OCI-LY3 (cell line): ENCODE data around the gene PCED1A.

Experiments
- H2AFZ ChIP-seq: fragments of 200-600, 300-600 bp; shearing (Covaris generic); 2 replicates; pipeline ENCODE4 v1.6.0; 2014; ENCODE audit warnings: antibody characterized with exemption, low read depth, low read length
- H3K27ac ChIP-seq: fragments of 200-600, 300-600 bp; sonication (generic); 2 replicates; pipeline ENCODE4 v1.5.1; 2014; ENCODE audit warnings: mild to moderate bottlenecking, low read length, moderate library complexity, mixed read lengths
- H3K27me3 ChIP-seq: fragments of 200-600, 300-600 bp; sonication (generic); 2 replicates; pipeline ENCODE4 v1.6.1; 2014; ENCODE audit warnings: low read depth, low read length, mixed read lengths
- H3K36me3 ChIP-seq: fragments of 200-600, 300-600 bp; sonication (generic); replicated peaks from 2 replicates; pipeline ENCODE3; 2014; ENCODE audit warnings: low read depth, low read length, mixed read lengths
- H3K4me1 ChIP-seq: fragments of 300-600, 200-600 bp; sonication (generic); 2 replicates; pipeline ENCODE4 v1.6.1; 2014; ENCODE audit warnings: low read length, mixed read lengths
- H3K4me2 ChIP-seq: fragments of 200-600, 300-600 bp; sonication (generic); 2 replicates; pipeline ENCODE4 v1.6.1; 2014; ENCODE audit warnings: low read length, mixed read lengths
- H3K4me3 ChIP-seq: fragments of 300-600, 200-600 bp; sonication (generic); 2 replicates; pipeline ENCODE4 v1.5.1; 2014; ENCODE audit warnings: antibody characterized with exemption, mild to moderate bottlenecking, low read length, moderate library complexity
- H3K79me2 ChIP-seq: fragments of 300-600, 200-600 bp; shearing (Covaris generic); 2 replicates; pipeline ENCODE4 v1.6.1; 2014; ENCODE audit warnings: mild to moderate bottlenecking, low read length, mixed read lengths
- H3K9ac ChIP-seq: fragments of 300-600, 200-600 bp; shearing (Covaris generic); 2 replicates; pipeline ENCODE4 v1.6.0; 2014; ENCODE audit warnings: mild to moderate bottlenecking, low read length, moderate library complexity
- H3K9me3 ChIP-seq: fragments of 200-600, 300-600 bp; shearing (Covaris generic); 2 replicates; pipeline ENCODE4 v1.6.1; 2014; ENCODE audit warnings: low read length, mixed read lengths; ENCODE audit not compliant: insufficient read depth
- H4K20me1 ChIP-seq: fragments of 200-600, 300-600 bp; sonication (generic); 2 replicates; pipeline ENCODE4 v1.6.1; 2016; ENCODE audit warnings: low read length, mixed read lengths; ENCODE audit not compliant: insufficient read depth
- CTCF ChIP-seq: fragments of 200-600, 300-600 bp; sonication (generic); IDR thresholded peaks from 2 replicates; pipeline ENCODE4 v1.5.1; 2014; ENCODE audit warnings: antibody characterized with exemption, low read length, low read depth
- EZH2phosphoT487 ChIP-seq: fragments of 200-600 bp; shearing (Covaris generic); IDR thresholded peaks from 2 replicates; pipeline ENCODE4 v1.6.1; 2018; ENCODE audit warnings: antibody characterized with exemption, mixed run types, low read depth

The PCED1A gene

GRCh38 chr20:2838170-2838797 lies 2.2 kb downstream of the PCED1A start:
- H3K4me2 ChIP-seq = no peak overlapping the region
- no peak overlapping the region for H3K9ac ChIP-seq
- H2AFZ ChIP-seq = no peak overlapping the region
- TF ChIP-seq EZH2phosphoT487 = no peak
- no peak for TF ChIP-seq CTCF
- H3K79me2 ChIP-seq = peaks cover 8% of the 10 kb centered on the region
- H3K4me3 ChIP-seq = no peak overlapping the region
- H3K36me3 ChIP-seq = peaks cover 20% of the 10 kb centered on the region
- peaks cover 11% of the 10 kb centered on the region for H3K4me1 ChIP-seq
- no peaks in the 10 kb centered on the region for H3K9me3 ChIP-seq
- H3K27me3 ChIP-seq = no peaks in the 10 kb centered on the region
- no peak overlapping the region for H3K27ac ChIP-seq
- no peaks in the 10 kb centered on the region for H4K20me1 ChIP-seq

GRCh38 chr20:2837221-2837960 lies 3.1 kb downstream of the PCED1A start:
- Histone ChIP-seq H3K36me3 (peaks cover 20% of the 10 kb centered on the region), H3K4me1 (peaks cover 15% of the 10 kb centered on the region), H3K9ac (no peak overlapping the region), H3K4me2 (no peak overlapping the region), H2AFZ (no peak overlapping the region), H3K79me2 (peaks cover 8% of the 10 kb centered on the region), H4K20me1 (no peaks in the 10 kb centered on the region), H3K4me3 (no peak overlapping the region), H3K27me3 (no peaks in the 10 kb centered on the region), H3K9me3 (no peaks in the 10 kb centered on the region), H3K27ac (no peak overlapping the region)
- no peak for TF ChIP-seq EZH2phosphoT487
- TF ChIP-seq CTCF = no peak

GRCh38 chr20:2836035-2836434 lies 4.4 kb downstream of the PCED1A start:
- Histone ChIP-seq H3K9me3 (no peaks in the 10 kb centered on the region), H3K9ac (no peak overlapping the region), H3K79me2 (no peaks in the 10 kb centered on the region; the same call in 1 of the 2 replicates), H3K27me3 (no peaks in the 10 kb centered on the region), H3K36me3 (peaks cover 20% of the 10 kb centered on the region), H3K4me2 (no peak overlapping the region), H4K20me1 (no peaks in the 10 kb centered on the region), H2AFZ (no peak overlapping the region), H3K27ac (no peak overlapping the region), H3K4me1 (peaks cover 18% of the 10 kb centered on the region), H3K4me3 (no peak overlapping the region)
- TF ChIP-seq CTCF (no peak), EZH2phosphoT487 (no peak)

- Histone ChIP-seq H3K4me3 (no peak overlapping the region), H2AFZ (no peak overlapping the region), H3K9me3 (no peaks in the 10 kb centered on the region), H4K20me1 (no peaks in the 10 kb centered on the region), H3K4me2 (no peak overlapping the region), H3K4me1 (peaks cover 18% of the 10 kb centered on the region), H3K9ac (no peak overlapping the region), H3K79me2 (no peaks in the 10 kb centered on the region; the same call in 1 of the 2 replicates), H3K27me3 (no peaks in the 10 kb centered on the region), H3K36me3 (peaks cover 20% of the 10 kb centered on the region), H3K27ac (no peak overlapping the region)
- no peak for TF ChIP-seq EZH2phosphoT487
- TF ChIP-seq CTCF = no peak
Measured at GRCh38 chr20:2835331-2835796, 5.1 kb downstream of the PCED1A start.
